Endothelial cell of umbilical vein (primary cell): ENCODE results near the gene CTDP1.

Source experiments
- EZH2 ChIP-seq: IDR thresholded peaks from 2 replicates; pipeline ENCODE4 v1.6.1; 2012; ENCODE audit warnings: borderline replicate concordance, low read depth, mild to moderate bottlenecking, moderate library complexity, low read length, inconsistent platforms; ENCODE audit not compliant: severe bottlenecking
- FOS ChIP-seq: IDR thresholded peaks from 2 replicates; pipeline ENCODE4 v1.6.1; 2011; ENCODE audit warnings: mild to moderate bottlenecking, low read length, moderate library complexity, borderline replicate concordance; ENCODE audit not compliant: insufficient read depth
- GATA2 ChIP-seq: IDR thresholded peaks from 2 replicates; pipeline ENCODE4 v1.7.0; 2011; ENCODE audit warnings: low read depth, mild to moderate bottlenecking, moderate library complexity, mixed read lengths, low read length; ENCODE audit not compliant: insufficient read length, insufficient read depth
- POLR2A ChIP-seq: IDR thresholded peaks from 2 replicates; pipeline ENCODE4 v1.6.1; 2012; ENCODE audit warnings: low read depth, mild to moderate bottlenecking, control low read depth, low read length
- TF ChIP-seq, protein P1 (sequence below), 2 donors: IDR thresholded peaks; 1 replicate in 1 of 2; 2 replicates in 1 of 2; pipeline ENCODE4 v1.5.1; 2011; ENCODE audit warnings: low read length in 2 of 2, mild to moderate bottlenecking in 2 of 2, moderate library complexity in 2 of 2, control low read depth in 1 of 2, inconsistent platforms in 1 of 2, low read depth in 1 of 2; ENCODE audit not compliant: insufficient read depth in 1 of 2; ENCODE audit errors: extremely low read depth in 1 of 2

DNA sequence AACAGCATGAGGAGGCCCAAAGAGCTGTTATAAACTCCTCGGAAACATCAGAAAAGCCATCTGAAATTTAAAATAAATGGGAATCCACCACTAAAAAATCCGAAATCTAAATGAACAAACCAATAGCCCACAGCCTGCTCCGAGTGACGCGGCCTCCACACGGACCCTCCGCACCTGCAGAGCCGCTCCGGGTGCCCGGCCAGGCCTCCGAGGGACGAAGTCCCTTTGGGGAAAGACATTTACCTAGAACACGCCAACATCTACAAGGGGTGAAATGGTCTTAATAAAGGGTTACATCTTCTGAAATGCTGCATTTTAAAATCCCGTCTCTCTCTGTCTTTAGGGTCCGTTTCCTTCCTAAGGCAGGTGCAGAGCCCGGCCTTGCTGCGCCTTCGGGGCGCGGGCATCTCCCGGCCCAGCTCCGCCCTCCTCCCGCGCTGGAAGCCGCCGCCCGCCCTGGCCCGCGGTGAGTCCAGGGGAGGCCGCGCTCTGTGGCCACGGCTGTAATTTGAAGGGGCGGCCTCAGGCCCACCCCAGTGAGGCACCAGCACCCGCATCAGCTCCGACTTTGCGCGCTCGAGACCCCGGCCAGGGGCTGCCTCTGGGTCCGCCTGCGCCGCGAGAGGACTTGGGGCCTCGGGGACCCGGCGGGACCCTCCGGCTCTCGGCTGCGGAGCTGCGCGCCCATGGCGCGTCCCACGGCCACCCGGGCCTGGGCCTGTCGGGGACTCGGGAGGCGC lies 42.3 kb upstream of the CTDP1 start:
- TF ChIP-seq, protein P1, sequence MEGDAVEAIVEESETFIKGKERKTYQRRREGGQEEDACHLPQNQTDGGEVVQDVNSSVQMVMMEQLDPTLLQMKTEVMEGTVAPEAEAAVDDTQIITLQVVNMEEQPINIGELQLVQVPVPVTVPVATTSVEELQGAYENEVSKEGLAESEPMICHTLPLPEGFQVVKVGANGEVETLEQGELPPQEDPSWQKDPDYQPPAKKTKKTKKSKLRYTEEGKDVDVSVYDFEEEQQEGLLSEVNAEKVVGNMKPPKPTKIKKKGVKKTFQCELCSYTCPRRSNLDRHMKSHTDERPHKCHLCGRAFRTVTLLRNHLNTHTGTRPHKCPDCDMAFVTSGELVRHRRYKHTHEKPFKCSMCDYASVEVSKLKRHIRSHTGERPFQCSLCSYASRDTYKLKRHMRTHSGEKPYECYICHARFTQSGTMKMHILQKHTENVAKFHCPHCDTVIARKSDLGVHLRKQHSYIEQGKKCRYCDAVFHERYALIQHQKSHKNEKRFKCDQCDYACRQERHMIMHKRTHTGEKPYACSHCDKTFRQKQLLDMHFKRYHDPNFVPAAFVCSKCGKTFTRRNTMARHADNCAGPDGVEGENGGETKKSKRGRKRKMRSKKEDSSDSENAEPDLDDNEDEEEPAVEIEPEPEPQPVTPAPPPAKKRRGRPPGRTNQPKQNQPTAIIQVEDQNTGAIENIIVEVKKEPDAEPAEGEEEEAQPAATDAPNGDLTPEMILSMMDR (IDR thresholded peaks at IDR 0.05; ENCODE audit: extremely low read depth in 1 of 2, insufficient read depth in 1 of 2, low read depth in 1 of 2, low read length in 2 of 2) = no peak
- no peak for TF ChIP-seq POLR2A
- TF ChIP-seq GATA2 = no peak
- no peak for TF ChIP-seq FOS
- peak; percentile 86 for TF ChIP-seq EZH2
